Hepatocyte (in vitro differentiated cells): ENCODE measurements around the gene OR5L2. TPM values are rescaled to one million over a fixed set of nuclear protein-coding genes. Genes with fewer than 3 reads are reported as not detected.

Experiments used
- DNase-seq: peaks from one replicate; pipeline ENCODE4 v3.0.0-alpha.2; 2016; ENCODE audit warnings: low spot score
- H2AFZ ChIP-seq: fragments of 200-600 bp; sonication (generic); 2 replicates; pipeline ENCODE4 v1.6.0; 2016; ENCODE audit warnings: antibody characterized with exemption, mild to moderate bottlenecking
- H3K27ac ChIP-seq: fragments of 200-600 bp; sonication (generic); 2 replicates; pipeline ENCODE4 v1.5.1; 2016; ENCODE audit warnings: mild to moderate bottlenecking
- H3K27me3 ChIP-seq: fragments of 200-600 bp; sonication (generic); 2 replicates; pipeline ENCODE4 v1.6.1; 2016
- H3K36me3 ChIP-seq: fragments of 200-600 bp; sonication (generic); replicated peaks from 2 replicates; pipeline ENCODE4 v1.5.1; 2016; ENCODE audit warnings: low read depth; ENCODE audit not compliant: insufficient read depth
- H3K4me1 ChIP-seq: fragments of 200-600 bp; sonication (generic); 2 replicates; pipeline ENCODE4 v1.5.1; 2016; ENCODE audit warnings: mild to moderate bottlenecking, moderate library complexity; ENCODE audit not compliant: insufficient read depth
- H3K4me2 ChIP-seq: fragments of 200-600 bp; sonication (generic); 2 replicates; pipeline ENCODE4 v1.6.0; 2016
- H3K4me3 ChIP-seq: fragments of 200-600 bp; sonication (generic); 2 replicates; pipeline ENCODE4 v1.5.1; 2016; ENCODE audit warnings: mild to moderate bottlenecking
- H3K79me2 ChIP-seq: fragments of 200-600 bp; sonication (generic); 2 replicates; pipeline ENCODE4 v1.6.0; 2017; ENCODE audit warnings: mild to moderate bottlenecking
- H3K9me2 ChIP-seq: fragments of 200-600 bp; sonication (generic); replicated peaks from 2 replicates; pipeline ENCODE4 v1.6.0; 2017; ENCODE audit warnings: mild to moderate bottlenecking; ENCODE audit not compliant: insufficient read depth
- H3K9me3 ChIP-seq: fragments of 200-600 bp; sonication (generic); 2 replicates; pipeline ENCODE4 v1.5.1; 2016; ENCODE audit warnings: low read depth, mild to moderate bottlenecking
- H4K20me1 ChIP-seq: fragments of 200-600 bp; sonication (generic); 2 replicates; pipeline ENCODE4 v1.6.0; 2016; ENCODE audit warnings: mild to moderate bottlenecking; ENCODE audit not compliant: insufficient read depth, poor library complexity, severe bottlenecking
- EZH2 ChIP-seq: fragments of 200-600 bp; sonication (generic); IDR thresholded peaks from 2 replicates; pipeline ENCODE4 v1.6.1; 2016; ENCODE audit warnings: antibody characterized with exemption, mild to moderate bottlenecking, borderline replicate concordance
- EZH2phosphoT487 ChIP-seq: fragments of 200-600 bp; sonication (generic); IDR thresholded peaks from one replicate; pipeline ENCODE4 v1.6.1; 2018; ENCODE audit warnings: antibody characterized with exemption, mild to moderate bottlenecking, low read depth, moderate library complexity; ENCODE audit not compliant: unreplicated experiment, severe bottlenecking
- WGBS: methylation state at CpG from one replicate; pipeline ENCODE4 v1.1.6; 2016; ENCODE audit warnings: low lambda C conversion rate; ENCODE audit errors: missing lambda C conversion rate; 5-methylcytosine and 5-hydroxymethylcytosine counted together
- polyA plus RNA-seq: library from polyadenylated mRNA; unstranded; fragments of >200 nt; fragmentation: Nextera tagmentation; extraction: Ambion mirVana; gene quantifications from 2 replicates; pipeline ENCODE4 v1.2.1, GENCODE V29; 2016
- total RNA-seq: library from RNA; depleted of rRNA; stranded (reverse); fragments of >200 nt; gene quantifications from 2 replicates; pipeline ENCODE4 v1.2.3, GENCODE V29; 2014
- TF ChIP-seq, protein P1 (sequence below): fragments of 200-600 bp; sonication (generic); IDR thresholded peaks from 2 replicates; pipeline ENCODE4 v1.5.1; 2016; ENCODE audit warnings: antibody characterized with exemption, mild to moderate bottlenecking; ENCODE audit not compliant: poor library complexity

The OR5L2 gene
- total and polyA plus RNA-seq, 2 experiments from 2014 or later: not detected

DNA sequence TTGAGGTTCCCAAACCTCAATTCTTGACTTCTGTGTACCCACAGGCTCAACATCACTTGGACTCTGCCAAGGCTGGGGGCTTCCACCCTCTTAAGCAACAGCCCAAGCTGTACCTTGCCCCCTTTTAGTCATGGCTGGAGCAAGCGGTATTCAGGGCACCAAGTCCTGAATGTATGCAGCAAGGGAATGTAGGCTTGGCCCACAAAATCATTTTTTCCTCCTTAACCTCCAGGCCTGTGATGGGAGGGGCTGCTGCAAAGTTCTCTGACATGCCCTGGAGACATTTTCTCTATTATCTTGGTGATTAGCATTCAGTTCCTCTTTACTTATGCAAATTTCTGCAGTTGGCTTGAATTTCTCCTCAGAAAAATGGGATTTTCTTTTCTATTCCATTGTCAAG, 20.8 kb upstream of the OR5L2 start:
- Histone ChIP-seq H3K27ac (no peak overlapping the region), H3K4me3 (no peak overlapping the region), H3K36me3 (no peaks in the 10 kb centered on the region), H3K79me2 (no peaks in the 10 kb centered on the region), H3K9me3 (peaks cover 3% of the 10 kb centered on the region), H3K4me2 (no peak overlapping the region), H3K27me3 (no peaks in the 10 kb centered on the region), H4K20me1 (no peaks in the 10 kb centered on the region), H2AFZ (no peak overlapping the region), H3K4me1 (no peaks in the 10 kb centered on the region), H3K9me2 (no peaks in the 10 kb centered on the region)
- 90% methylated on average over 1 of the region's 1 CpG for WGBS
- no peak for DNase-seq
- TF ChIP-seq EZH2phosphoT487 (no peak), EZH2 (no peak)
- TF ChIP-seq, protein P1, sequence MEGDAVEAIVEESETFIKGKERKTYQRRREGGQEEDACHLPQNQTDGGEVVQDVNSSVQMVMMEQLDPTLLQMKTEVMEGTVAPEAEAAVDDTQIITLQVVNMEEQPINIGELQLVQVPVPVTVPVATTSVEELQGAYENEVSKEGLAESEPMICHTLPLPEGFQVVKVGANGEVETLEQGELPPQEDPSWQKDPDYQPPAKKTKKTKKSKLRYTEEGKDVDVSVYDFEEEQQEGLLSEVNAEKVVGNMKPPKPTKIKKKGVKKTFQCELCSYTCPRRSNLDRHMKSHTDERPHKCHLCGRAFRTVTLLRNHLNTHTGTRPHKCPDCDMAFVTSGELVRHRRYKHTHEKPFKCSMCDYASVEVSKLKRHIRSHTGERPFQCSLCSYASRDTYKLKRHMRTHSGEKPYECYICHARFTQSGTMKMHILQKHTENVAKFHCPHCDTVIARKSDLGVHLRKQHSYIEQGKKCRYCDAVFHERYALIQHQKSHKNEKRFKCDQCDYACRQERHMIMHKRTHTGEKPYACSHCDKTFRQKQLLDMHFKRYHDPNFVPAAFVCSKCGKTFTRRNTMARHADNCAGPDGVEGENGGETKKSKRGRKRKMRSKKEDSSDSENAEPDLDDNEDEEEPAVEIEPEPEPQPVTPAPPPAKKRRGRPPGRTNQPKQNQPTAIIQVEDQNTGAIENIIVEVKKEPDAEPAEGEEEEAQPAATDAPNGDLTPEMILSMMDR: no peak

DNA sequence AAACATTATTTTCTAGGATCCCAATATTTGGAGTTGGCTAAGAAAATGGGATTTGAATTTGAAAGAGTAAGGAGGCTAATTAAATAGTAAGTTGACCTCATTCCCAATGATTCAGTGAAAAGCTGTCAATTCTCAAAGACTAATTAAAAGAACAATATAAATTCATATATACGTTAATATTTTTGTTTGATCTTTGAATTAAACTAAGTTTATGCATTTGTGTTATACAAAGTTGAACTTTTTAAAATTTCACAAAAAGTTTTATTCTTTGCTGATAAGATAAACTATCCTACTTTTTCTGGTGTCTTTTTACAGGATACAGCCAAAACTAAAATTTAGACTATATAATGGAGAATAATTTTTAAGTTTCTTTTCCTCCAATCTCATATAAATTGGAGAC, 16.0 kb upstream of the OR5L2 start, which contains the start of gene OR5L1:
OR5L1 (plus strand) TSS at position 301 of the 400 bp plus-strand sequence. CDS start 100 bp downstream, outside the sequence.
- H4K20me1 ChIP-seq: no peaks in the 10 kb centered on the region
- H3K79me2 ChIP-seq: no peaks in the 10 kb centered on the region
- H3K36me3 ChIP-seq: no peaks in the 10 kb centered on the region
- H3K4me3 ChIP-seq: no peak within 1 kb of the TSS
- no peaks in the 10 kb centered on the region for H3K9me3 ChIP-seq
- H3K4me2 ChIP-seq: no peak within 1 kb of the TSS
- no peaks in the 10 kb centered on the region for H3K27me3 ChIP-seq
- H3K9me2 ChIP-seq: no peaks in the 10 kb centered on the region
- H2AFZ ChIP-seq: no peak within 1 kb of the TSS
- TF ChIP-seq, protein P1: no peak
- TF ChIP-seq EZH2phosphoT487 (no peak), EZH2 (no peak)
- 74% methylated on average over 1 of the region's 1 CpG for WGBS
- no peaks in the 10 kb centered on the region for H3K4me1 ChIP-seq
- no peak within 1 kb of the TSS for H3K27ac ChIP-seq
- DNase-seq: no peak

DNA sequence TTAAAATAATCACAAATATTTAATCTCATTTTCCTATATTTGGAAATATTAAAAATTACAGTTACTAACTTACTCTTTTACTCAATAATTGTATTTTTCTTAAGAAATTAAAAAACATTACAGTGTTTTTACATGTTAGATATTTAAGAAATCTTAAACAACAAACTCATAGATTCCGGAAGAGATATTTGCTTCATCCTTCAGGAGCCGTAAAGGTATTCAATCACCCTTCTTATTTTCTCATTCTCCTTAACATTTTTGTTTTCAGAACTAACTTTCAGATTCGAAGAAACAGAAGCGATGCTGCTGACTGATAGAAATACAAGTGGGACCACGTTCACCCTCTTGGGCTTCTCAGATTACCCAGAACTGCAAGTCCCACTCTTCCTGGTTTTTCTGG, 7.7 kb upstream of the OR5L2 start, which contains the start of gene OR5D18:
OR5D18 (plus strand) TSS at position 301 of the 400 bp plus-strand sequence; CDS start at position 301, 0 bp downstream.
- no peak for TF ChIP-seq EZH2
- TF ChIP-seq, protein P1: no peak
- TF ChIP-seq EZH2phosphoT487: no peak
- 78% methylated on average over 5 of the region's 5 CpGs for WGBS
- no peak within 1 kb of the TSS for H3K4me3 ChIP-seq

More for the DNA sequence above, 7.7 kb upstream of the OR5L2 start, which contains the start of gene OR5D18:
- Histone ChIP-seq H3K4me1 (no peaks in the 10 kb centered on the region), H3K4me2 (no peak within 1 kb of the TSS), H3K9me2 (no peaks in the 10 kb centered on the region), H3K27me3 (no peaks in the 10 kb centered on the region), H2AFZ (no peak within 1 kb of the TSS), H3K79me2 (no peaks in the 10 kb centered on the region), H3K27ac (no peak within 1 kb of the TSS), H3K9me3 (peaks cover 4% of the 10 kb centered on the region), H4K20me1 (no peaks in the 10 kb centered on the region), H3K36me3 (no peaks in the 10 kb centered on the region)
- no peak for DNase-seq
